ENCODE results near the gene ESRRB.

DNA sequence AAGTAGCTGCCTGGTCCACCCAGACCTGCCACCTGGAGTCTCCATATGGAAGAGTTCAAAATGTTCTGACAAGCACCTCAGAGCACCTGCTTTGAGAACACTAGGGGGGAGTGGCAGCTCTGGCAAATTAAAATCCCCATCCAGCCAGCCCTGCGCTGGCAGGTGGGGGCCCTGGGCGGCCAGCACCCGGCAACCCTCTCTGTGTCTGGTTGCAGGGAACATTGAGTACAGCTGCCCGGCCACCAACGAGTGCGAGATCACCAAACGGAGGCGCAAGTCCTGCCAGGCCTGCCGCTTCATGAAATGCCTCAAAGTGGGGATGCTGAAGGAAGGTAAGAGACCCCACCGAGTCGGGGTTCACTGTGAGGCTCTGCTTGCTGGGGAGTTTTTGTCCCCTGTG lies 86.4 kb downstream of the ESRRB start:
- TF ChIP-seq CTCF (conservative IDR thresholded peaks at IDR 0.05) (no peak), EZH2 (IDR thresholded peaks at IDR 0.05; ENCODE audit: low read depth) (no peak)
